Gastroesophageal sphincter (tissue), 3 donors: Measurements from ENCODE around the gene TMEM218.

Source experiments
- EP300 ChIP-seq: sonication (generic); formaldehyde crosslinking; IDR thresholded peaks from one replicate; pipeline ENCODE4 v1.6.1; 2017; ENCODE audit warnings: antibody characterized with exemption, mild to moderate bottlenecking
- POLR2A ChIP-seq, 2 donors: fragments of 450-650 bp; IDR thresholded peaks; one replicate each; pipeline ENCODE4 v1.6.1; 2017; ENCODE audit warnings: antibody characterized with exemption in 2 of 2, mild to moderate bottlenecking in 2 of 2, moderate library complexity in 1 of 2
- POLR2AphosphoS5 ChIP-seq: sonication (generic); formaldehyde crosslinking; IDR thresholded peaks from one replicate; pipeline ENCODE4 v1.6.1; 2017; ENCODE audit warnings: antibody characterized with exemption
- TF ChIP-seq, protein P1 (sequence below), 4 experiments: fragments of 200-600 bp in 2 of 4; fragments of 450-650 bp in 2 of 4; sonication (generic) in 1 of 4; IDR thresholded peaks; one replicate each; pipeline ENCODE4 v1.5.1; 2017 to 2019; ENCODE audit warnings: antibody characterized with exemption in 4 of 4, mild to moderate bottlenecking in 2 of 4, moderate library complexity in 2 of 4

DNA sequence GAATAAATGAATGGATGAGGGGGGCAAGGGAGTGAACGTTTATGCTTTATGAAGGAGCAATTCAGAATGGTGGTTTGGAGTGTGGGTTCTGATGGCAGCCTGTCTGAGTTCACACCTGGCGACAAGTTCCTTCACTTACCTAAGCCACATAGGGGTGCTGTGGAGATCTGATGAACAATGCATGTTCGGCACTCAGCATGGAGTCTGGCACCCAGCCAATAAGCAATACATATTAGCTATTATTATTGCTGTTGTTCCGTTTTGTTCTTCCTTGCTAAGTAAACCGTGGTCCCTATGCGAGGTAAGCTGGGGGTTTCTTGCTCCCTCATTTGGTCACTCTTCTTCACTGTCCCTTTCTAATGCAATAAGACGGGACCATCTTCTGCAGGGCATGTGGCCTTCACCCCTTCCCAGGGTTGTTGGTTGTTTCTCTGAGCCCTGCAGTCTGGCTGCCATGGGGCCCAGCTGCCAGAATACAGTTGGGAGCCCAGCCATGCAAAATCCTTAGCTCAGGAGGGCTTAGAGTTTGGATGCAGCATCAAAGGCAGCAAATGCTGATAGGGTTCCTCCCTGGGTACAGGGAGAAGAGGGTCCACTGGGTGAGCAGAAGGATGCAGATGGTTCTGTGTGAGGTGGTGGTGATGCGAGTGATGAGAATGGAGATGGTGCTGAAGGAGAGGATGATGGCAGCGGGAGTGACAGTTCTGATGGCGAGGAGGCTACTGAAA lies 46.7 kb upstream of the TMEM218 start:
- TF ChIP-seq, protein P1, sequence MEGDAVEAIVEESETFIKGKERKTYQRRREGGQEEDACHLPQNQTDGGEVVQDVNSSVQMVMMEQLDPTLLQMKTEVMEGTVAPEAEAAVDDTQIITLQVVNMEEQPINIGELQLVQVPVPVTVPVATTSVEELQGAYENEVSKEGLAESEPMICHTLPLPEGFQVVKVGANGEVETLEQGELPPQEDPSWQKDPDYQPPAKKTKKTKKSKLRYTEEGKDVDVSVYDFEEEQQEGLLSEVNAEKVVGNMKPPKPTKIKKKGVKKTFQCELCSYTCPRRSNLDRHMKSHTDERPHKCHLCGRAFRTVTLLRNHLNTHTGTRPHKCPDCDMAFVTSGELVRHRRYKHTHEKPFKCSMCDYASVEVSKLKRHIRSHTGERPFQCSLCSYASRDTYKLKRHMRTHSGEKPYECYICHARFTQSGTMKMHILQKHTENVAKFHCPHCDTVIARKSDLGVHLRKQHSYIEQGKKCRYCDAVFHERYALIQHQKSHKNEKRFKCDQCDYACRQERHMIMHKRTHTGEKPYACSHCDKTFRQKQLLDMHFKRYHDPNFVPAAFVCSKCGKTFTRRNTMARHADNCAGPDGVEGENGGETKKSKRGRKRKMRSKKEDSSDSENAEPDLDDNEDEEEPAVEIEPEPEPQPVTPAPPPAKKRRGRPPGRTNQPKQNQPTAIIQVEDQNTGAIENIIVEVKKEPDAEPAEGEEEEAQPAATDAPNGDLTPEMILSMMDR (IDR thresholded peaks at IDR 0.05) = no peak
- TF ChIP-seq POLR2AphosphoS5 (no peak), POLR2A (IDR thresholded peaks at IDR 0.05) (no peak), EP300 (no peak)
